H1 (cell line): ENCODE measurements around the gene EEPD1. TPM values are rescaled to one million over a fixed set of nuclear protein-coding genes. Genes with fewer than 3 reads are reported as not detected.

Source experiments
- CTCF ChIA-PET: fragments of 300-600 bp; sonication (Branson Sonifier 250); formaldehyde crosslinking; loops from one replicate; lab custom pipeline; 2021; ENCODE audit not compliant: partially characterized antibody; lab: Charles Lee
- POLR2A ChIA-PET: fragments of 300-600 bp; sonication (Branson Sonifier 250); formaldehyde crosslinking; loops from one replicate; lab custom pipeline; 2021; ENCODE audit warnings: inconsistent platforms; ENCODE audit not compliant: partially characterized antibody; lab: Charles Lee
- DNase-seq, 2 experiments: peaks; one replicate each; pipeline versions ENCODE4 v3.0.0 to v3.0.0-alpha.2; 2010 to 2022; ENCODE audit warnings: low spot score in 2 of 2, low read depth in 1 of 2, mixed read lengths in 1 of 2
- FAIRE-seq: peaks from 2 replicates; lab custom pipeline; 2011; peaks lifted over from hg19 to GRCh38; lab: Jason Lieb, UNC
- H2AFZ ChIP-seq: 2 replicates; pipeline ENCODE4 v1.8.1; 2012; ENCODE audit warnings: low read length, inconsistent platforms
- H2AK5ac ChIP-seq: 2 replicates; pipeline ENCODE4 v1.6.1; 2013; ENCODE audit warnings: low read depth, low read length
- H2BK120ac ChIP-seq: replicated peaks from 2 replicates; pipeline ENCODE3; 2013; ENCODE audit warnings: low read depth, low read length, inconsistent platforms
- H2BK12ac ChIP-seq: 2 replicates; pipeline ENCODE4 v1.6.1; 2013; ENCODE audit warnings: low read depth, low read length
- H2BK15ac ChIP-seq: 2 replicates; pipeline ENCODE4 v1.6.1; 2013; ENCODE audit warnings: low read length
- H2BK20ac ChIP-seq: 2 replicates; pipeline ENCODE4 v1.6.1; 2013; ENCODE audit warnings: low read length
- H2BK5ac ChIP-seq: 2 replicates; pipeline ENCODE4 v1.6.1; 2013; ENCODE audit warnings: low read depth, low read length
- H3K14ac ChIP-seq: 2 replicates; pipeline ENCODE4 v1.6.1; 2013; ENCODE audit warnings: inconsistent platforms; ENCODE audit not compliant: insufficient read length
- H3K18ac ChIP-seq: 2 replicates; pipeline ENCODE4 v1.6.1; 2013; ENCODE audit warnings: low read length; ENCODE audit errors: extremely low read depth
- H3K23ac ChIP-seq: 2 replicates; pipeline ENCODE4 v1.6.1; 2013; ENCODE audit warnings: inconsistent platforms; ENCODE audit not compliant: insufficient read length
- H3K23me2 ChIP-seq: 2 replicates; pipeline ENCODE4 v1.6.1; 2013; ENCODE audit warnings: low read depth, low read length
- H3K27ac ChIP-seq: 2 replicates; pipeline ENCODE4 v1.6.1; 2011; ENCODE audit warnings: low read depth, low read length, inconsistent platforms
- H3K27me3 ChIP-seq, 4 experiments: replicated peaks in 1 of 4; 1 replicate in 1 of 4; 2 replicates in 3 of 4; pipeline versions ENCODE4 v1.6.1 to v1.8.1; 2011 to 2013; ENCODE audit warnings: low read length in 3 of 4, mild to moderate bottlenecking in 3 of 4, inconsistent platforms in 2 of 4, mixed read lengths in 2 of 4, moderate library complexity in 1 of 4; ENCODE audit not compliant: control insufficient read depth in 3 of 4, insufficient read depth in 3 of 4; ENCODE audit errors: extremely low read depth in 1 of 4
- H3K36me3 ChIP-seq, 4 experiments: 2 replicates each; pipeline versions ENCODE4 v1.6.1 to v1.8.1; 2011 to 2013; ENCODE audit warnings: mild to moderate bottlenecking in 4 of 4, low read length in 3 of 4, moderate library complexity in 2 of 4, control low read depth in 1 of 4, inconsistent platforms in 1 of 4; ENCODE audit not compliant: insufficient read depth in 4 of 4, control insufficient read depth in 2 of 4
- H3K4ac ChIP-seq: replicated peaks from 2 replicates; pipeline ENCODE3; 2013; ENCODE audit warnings: low read length, low read depth, mixed read lengths, inconsistent platforms; ENCODE audit not compliant: insufficient read length
- H3K4me1 ChIP-seq, 4 experiments: replicated peaks in 1 of 4; 1 replicate in 1 of 4; 2 replicates in 3 of 4; pipeline versions ENCODE4 v1.6.1 to v1.8.1; 2011 to 2013; ENCODE audit warnings: low read length in 3 of 4, inconsistent platforms in 2 of 4, mixed read lengths in 1 of 4; ENCODE audit not compliant: insufficient read depth in 4 of 4, control insufficient read depth in 3 of 4
- H3K4me2 ChIP-seq, 2 experiments: 2 replicates each; pipeline versions ENCODE4 v1.6.1 to v1.8.1; 2011 to 2013; ENCODE audit warnings: low read depth in 2 of 2, low read length in 2 of 2, control low read depth in 1 of 2, inconsistent platforms in 1 of 2, mild to moderate bottlenecking in 1 of 2; ENCODE audit not compliant: insufficient read depth in 1 of 2
- H3K4me3 ChIP-seq, 4 experiments: fragments of 200-600, 300-600 bp in 1 of 4; sonication (generic), shearing (Covaris generic), sonication (Bioruptor Twin) in 1 of 4; 2 replicates each; pipeline versions ENCODE4 v1.5.1 to v1.8.1; 2011 to 2016; ENCODE audit warnings: low read length in 4 of 4, low read depth in 3 of 4, control low read depth in 2 of 4, inconsistent platforms in 2 of 4, mild to moderate bottlenecking in 2 of 4, mixed read lengths in 1 of 4, moderate library complexity in 1 of 4; ENCODE audit not compliant: insufficient read depth in 2 of 4; ENCODE audit errors: extremely low read depth in 1 of 4
- H3K56ac ChIP-seq: replicated peaks from 2 replicates; pipeline ENCODE3; 2013; ENCODE audit warnings: low read depth, mild to moderate bottlenecking, mixed read lengths, low read length, inconsistent platforms; ENCODE audit not compliant: insufficient read length
- H3K79me1 ChIP-seq: 2 replicates; pipeline ENCODE4 v1.6.1; 2013; ENCODE audit warnings: low read depth, low read length, control low read depth
- H3K79me2 ChIP-seq, 2 experiments: 2 replicates each; pipeline versions ENCODE4 v1.6.1 to v1.8.1; 2012 to 2013; ENCODE audit warnings: low read length in 2 of 2, mild to moderate bottlenecking in 2 of 2, inconsistent platforms in 1 of 2; ENCODE audit not compliant: insufficient read depth in 2 of 2, control insufficient read depth in 1 of 2
- H3K9ac ChIP-seq, 4 experiments: replicated peaks in 1 of 4; 1 replicate in 1 of 4; 2 replicates in 3 of 4; pipeline versions ENCODE4 v1.6.1 to v1.8.1; 2011 to 2013; ENCODE audit warnings: low read depth in 3 of 4, low read length in 3 of 4, control low read depth in 2 of 4, mild to moderate bottlenecking in 2 of 4, moderate library complexity in 2 of 4, inconsistent platforms in 1 of 4; ENCODE audit errors: extremely low read depth in 1 of 4
- H3K9me3 ChIP-seq, 2 experiments: 2 replicates each; pipeline versions ENCODE4 v1.6.1 to v1.8.1; 2012 to 2013; ENCODE audit warnings: mild to moderate bottlenecking in 2 of 2, moderate library complexity in 2 of 2, control low read depth in 1 of 2, inconsistent platforms in 1 of 2, low read depth in 1 of 2, low read length in 1 of 2, mixed read lengths in 1 of 2; ENCODE audit not compliant: insufficient read depth in 2 of 2
- H4K20me1 ChIP-seq, 2 experiments: replicated peaks in 1 of 2; 2 replicates each; pipeline versions ENCODE3 to v1.8.1; 2011 to 2013; ENCODE audit warnings: inconsistent platforms in 2 of 2, low read length in 2 of 2, mild to moderate bottlenecking in 1 of 2; ENCODE audit not compliant: insufficient read depth in 2 of 2, control insufficient read depth in 1 of 2
- H4K5ac ChIP-seq: 2 replicates; pipeline ENCODE4 v1.6.1; 2013; ENCODE audit warnings: low read length, low read depth, mixed read lengths, inconsistent platforms; ENCODE audit not compliant: insufficient read length
- H4K8ac ChIP-seq: 2 replicates; pipeline ENCODE4 v1.8.0; 2013; ENCODE audit warnings: mild to moderate bottlenecking, moderate library complexity, low read length, inconsistent platforms; ENCODE audit not compliant: insufficient read depth; ENCODE audit errors: extremely low read depth
- H4K91ac ChIP-seq: replicated peaks from 2 replicates; pipeline ENCODE3; 2013; ENCODE audit warnings: low read length, mixed read lengths, inconsistent platforms; ENCODE audit not compliant: insufficient read length
- EZH2 ChIP-seq: fragments of 200-600 bp; sonication (generic); IDR thresholded peaks from 2 replicates; pipeline ENCODE4 v1.7.1; 2012; ENCODE audit warnings: low read depth, mild to moderate bottlenecking, moderate library complexity, low read length, inconsistent platforms; ENCODE audit not compliant: severe bottlenecking
- HDAC6 ChIP-seq: IDR thresholded peaks from one replicate; pipeline ENCODE4 v1.7.1; 2012; ENCODE audit warnings: low read depth, mild to moderate bottlenecking, inconsistent platforms, low read length, moderate library complexity
- JUND ChIP-seq: IDR thresholded peaks from 2 replicates; pipeline ENCODE4 v1.6.1; 2011; ENCODE audit warnings: mild to moderate bottlenecking, improper control_type of control experiment, low read length
- PHF8 ChIP-seq: fragments of 200-600 bp; sonication (generic); conservative IDR thresholded peaks from 2 replicates; pipeline ENCODE4 v1.7.1; 2012; ENCODE audit warnings: low read depth, mild to moderate bottlenecking, inconsistent platforms, low read length, moderate library complexity
- POLR2AphosphoS5 ChIP-seq: IDR thresholded peaks from 2 replicates; pipeline ENCODE4 v1.6.1; 2011; ENCODE audit warnings: low read depth, low read length
- POU5F1 ChIP-seq: IDR thresholded peaks from 2 replicates; pipeline ENCODE4 v1.6.1; 2011; ENCODE audit warnings: low read depth, mild to moderate bottlenecking, low read length, moderate library complexity
- RBBP5 ChIP-seq: IDR thresholded peaks from 2 replicates; pipeline ENCODE4 v1.7.1; 2012; ENCODE audit warnings: low read depth, mild to moderate bottlenecking, inconsistent platforms, low read length, moderate library complexity, borderline replicate concordance
- RFX5 ChIP-seq: IDR thresholded peaks from 2 replicates; pipeline ENCODE4 v1.6.1; 2011; ENCODE audit warnings: low read depth, low read length, improper control_type of control experiment, borderline replicate concordance
- SP2 ChIP-seq: IDR thresholded peaks from 2 replicates; pipeline ENCODE4 v1.6.1; 2012; ENCODE audit warnings: mild to moderate bottlenecking, low read length, inconsistent platforms
- SUZ12 ChIP-seq: fragments of 200-600 bp; sonication (generic); IDR thresholded peaks from 2 replicates; pipeline ENCODE4 v1.6.1; 2012; ENCODE audit warnings: mild to moderate bottlenecking, inconsistent platforms, low read length, moderate library complexity, mixed read lengths
- YY1 ChIP-seq: IDR thresholded peaks from 2 replicates; pipeline ENCODE4 v1.6.1; 2011; ENCODE audit warnings: low read depth, mild to moderate bottlenecking, low read length
- WGBS, 2 experiments: shearing (Covaris generic) in 1 of 2; methylation state at CpG; one replicate each; pipeline versions ENCODE4 v1.1.6 to v1.1.7; 2013 to 2015; ENCODE audit warnings: low lambda C conversion rate in 2 of 2, mixed read lengths in 2 of 2, inconsistent platforms in 1 of 2, low coverage in 1 of 2, missing lambda C conversion rate in 1 of 2; ENCODE audit not compliant: insufficient replicate concordance in 2 of 2, insufficient coverage in 1 of 2, insufficient read length in 1 of 2; ENCODE audit errors: extremely low coverage in 1 of 2, missing lambda C conversion rate in 1 of 2; 5-methylcytosine and 5-hydroxymethylcytosine counted together
- polyA plus RNA-seq, 7 experiments: library from polyadenylated mRNA; depleted of rRNA in 3 of 7; stranded (reverse) in 5 of 7; unstranded in 2 of 7; fragments of >200 nt in 5 of 7; fragments of 200-250 nt in 2 of 7; gene quantifications; 1 replicate in 5 of 7; 2 replicates in 1 of 7; 4 replicates in 1 of 7; pipeline versions ENCODE4 v1.2.1 to v1.2.3, GENCODE V29; 2011 to 2013; ENCODE audit warnings: missing spikeins in 2 of 7, mixed read lengths in 2 of 7
- total RNA-seq: library from RNA; stranded (reverse); fragmentation: NEBNext Ultra II Directional; extraction: Animal tissue kit (Norgen Biotek cat#: 25700); gene quantifications from 2 replicates; pipeline ENCODE4 v1.2.1, GENCODE V29; 2021

The EEPD1 gene
- total and polyA plus RNA-seq, 2 of the 8 experiments (the other 6 are each of a cell fraction or from before 2014, with no cell fraction given): 3.1 to 7.8 TPM

DNA sequence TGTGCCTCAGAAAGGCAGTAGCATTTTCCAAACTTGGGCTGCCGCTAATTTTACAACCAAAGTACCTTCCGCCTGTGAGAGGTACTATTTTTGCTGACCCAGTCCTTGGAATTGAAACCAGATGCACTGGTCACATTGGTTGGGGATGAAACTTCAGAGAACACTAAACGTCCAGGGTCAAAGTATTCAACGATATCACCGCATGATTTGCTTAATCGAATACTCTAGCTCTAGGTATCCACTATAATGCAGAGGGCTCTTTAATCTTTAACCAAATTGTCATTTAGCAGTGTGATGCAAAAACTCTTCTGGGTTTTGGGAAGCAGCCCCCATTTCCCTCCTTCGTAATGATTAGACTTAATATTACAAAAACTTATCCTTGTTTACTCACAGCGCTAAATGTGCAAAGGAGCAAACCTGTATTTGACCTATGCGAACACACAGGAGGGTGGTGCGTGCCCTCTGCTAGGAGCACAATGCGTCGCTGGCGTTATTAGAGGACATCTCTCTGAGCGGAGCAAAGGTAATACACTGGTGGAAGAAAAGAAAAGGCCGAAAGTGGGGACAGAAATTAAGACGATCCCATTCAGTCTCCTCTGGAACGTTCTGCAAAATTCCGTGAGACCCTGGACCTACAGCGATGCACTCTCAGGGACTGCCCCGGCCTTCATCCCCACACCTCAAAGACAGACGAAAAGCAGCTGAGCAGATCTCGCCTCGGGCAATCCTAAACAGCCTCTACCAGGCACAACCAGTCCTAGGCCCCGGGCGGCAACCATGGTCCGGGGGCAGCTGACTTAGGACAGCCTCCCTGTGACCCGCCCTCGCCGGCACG lies 916 bp upstream of the EEPD1 start:
- Histone ChIP-seq H2BK12ac (no peak overlapping the region), H2BK20ac (no peak overlapping the region), H3K4ac (no peak overlapping the region), H3K79me2 (peaks cover 0 to 9% of the 10 kb centered on the region in 2 experiments; a peak in 1 of 4 replicates), H2BK5ac (no peak overlapping the region; the same call in 1 of the 2 replicates), H3K56ac (no peak overlapping the region), H2AK5ac (no peak overlapping the region), H4K8ac (no peak overlapping the region), H3K27me3 (peaks cover 0 to 2% (median under 1%) of the 10 kb centered on the region in 4 experiments; a peak in 3 of 7 replicates), H2AFZ (peak overlapping the region; percentile 100), H3K23me2 (peaks cover 8% of the 10 kb centered on the region), H2BK120ac (no peak overlapping the region), H3K4me2 (peak overlapping the region; percentile 63 to 78), H3K4me1 (peaks cover 2 to 14% (median 11%) of the 10 kb centered on the region in 4 experiments; a peak in 6 of 7 replicates), H4K5ac (peak overlapping the region; percentile 82), H3K27ac (no peak overlapping the region; the same call in 1 of the 2 replicates), H3K36me3 (no peaks in the 10 kb centered on the region), H3K9me3 (peaks cover 0 to 4% of the 10 kb centered on the region in 2 experiments; a peak in 1 of 4 replicates), H3K18ac (peak overlapping the region; percentile 94), H3K9ac (peak overlapping the region in 2 of 4 experiments; percentile 29 to 32; a peak in 4 of 7 replicates), H3K79me1 (peaks cover 3% of the 10 kb centered on the region), H3K4me3 (peak overlapping the region; percentile 24 to 78 (median 34); a peak in 7 of 8 replicates), H3K23ac (no peak overlapping the region), H3K14ac (no peak overlapping the region), H2BK15ac (peak overlapping the region; percentile 92; the same call in 1 of the 2 replicates), H4K91ac (no peak overlapping the region), H4K20me1 (peaks cover 2 to 5% of the 10 kb centered on the region in 2 experiments)
- no peak for DNase-seq
- no peak for FAIRE-seq
- ChIA-PET CTCF (interaction anchor here (0.6 to 2.8 kb wide), 4 partner anchors 17 to 133 kb away, joined by 3 to 6 read pairs (median 4); no protein-coding TSS in a partner anchor), POLR2A (no interaction called here)
- 42% methylated on average over 28 of the region's 30 CpGs; no CpG with 5 or more reads in 1 of the 2 experiments for WGBS, 2 experiments
- TF ChIP-seq YY1 (no peak), POU5F1 (no peak), RBBP5 (0 out of 2 replicates have a peak, but pooled peaks have one; percentile 27), SP2 (no peak), SUZ12 (0 out of 2 replicates have a peak, but pooled peaks have one; percentile 3), JUND (no peak), HDAC6 (no peak), RFX5 (no peak), POLR2AphosphoS5 (0 out of 2 replicates have a peak, but pooled peaks have one; percentile 51), PHF8 (peak; percentile 20; the same call in 1 of the 2 replicates), EZH2 (no peak)
